ENCODE measurements around the gene TNRC6C.

The TNRC6C gene, protein sequence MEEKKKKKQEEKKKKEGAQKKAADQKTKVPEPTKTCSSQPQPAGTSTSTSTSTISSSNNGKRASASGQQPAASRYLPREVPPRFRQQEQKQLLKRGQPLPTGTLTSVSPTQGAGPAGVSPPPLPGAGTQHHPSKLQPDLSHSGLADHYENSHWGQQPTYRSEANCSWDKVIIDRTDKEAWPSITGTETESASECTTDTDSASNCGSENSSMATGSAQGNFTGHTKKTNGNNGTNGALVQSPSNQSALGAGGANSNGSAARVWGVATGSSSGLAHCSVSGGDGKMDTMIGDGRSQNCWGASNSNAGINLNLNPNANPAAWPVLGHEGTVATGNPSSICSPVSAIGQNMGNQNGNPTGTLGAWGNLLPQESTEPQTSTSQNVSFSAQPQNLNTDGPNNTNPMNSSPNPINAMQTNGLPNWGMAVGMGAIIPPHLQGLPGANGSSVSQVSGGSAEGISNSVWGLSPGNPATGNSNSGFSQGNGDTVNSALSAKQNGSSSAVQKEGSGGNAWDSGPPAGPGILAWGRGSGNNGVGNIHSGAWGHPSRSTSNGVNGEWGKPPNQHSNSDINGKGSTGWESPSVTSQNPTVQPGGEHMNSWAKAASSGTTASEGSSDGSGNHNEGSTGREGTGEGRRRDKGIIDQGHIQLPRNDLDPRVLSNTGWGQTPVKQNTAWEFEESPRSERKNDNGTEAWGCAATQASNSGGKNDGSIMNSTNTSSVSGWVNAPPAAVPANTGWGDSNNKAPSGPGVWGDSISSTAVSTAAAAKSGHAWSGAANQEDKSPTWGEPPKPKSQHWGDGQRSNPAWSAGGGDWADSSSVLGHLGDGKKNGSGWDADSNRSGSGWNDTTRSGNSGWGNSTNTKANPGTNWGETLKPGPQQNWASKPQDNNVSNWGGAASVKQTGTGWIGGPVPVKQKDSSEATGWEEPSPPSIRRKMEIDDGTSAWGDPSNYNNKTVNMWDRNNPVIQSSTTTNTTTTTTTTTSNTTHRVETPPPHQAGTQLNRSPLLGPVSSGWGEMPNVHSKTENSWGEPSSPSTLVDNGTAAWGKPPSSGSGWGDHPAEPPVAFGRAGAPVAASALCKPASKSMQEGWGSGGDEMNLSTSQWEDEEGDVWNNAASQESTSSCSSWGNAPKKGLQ (N-terminal part only)

DNA sequence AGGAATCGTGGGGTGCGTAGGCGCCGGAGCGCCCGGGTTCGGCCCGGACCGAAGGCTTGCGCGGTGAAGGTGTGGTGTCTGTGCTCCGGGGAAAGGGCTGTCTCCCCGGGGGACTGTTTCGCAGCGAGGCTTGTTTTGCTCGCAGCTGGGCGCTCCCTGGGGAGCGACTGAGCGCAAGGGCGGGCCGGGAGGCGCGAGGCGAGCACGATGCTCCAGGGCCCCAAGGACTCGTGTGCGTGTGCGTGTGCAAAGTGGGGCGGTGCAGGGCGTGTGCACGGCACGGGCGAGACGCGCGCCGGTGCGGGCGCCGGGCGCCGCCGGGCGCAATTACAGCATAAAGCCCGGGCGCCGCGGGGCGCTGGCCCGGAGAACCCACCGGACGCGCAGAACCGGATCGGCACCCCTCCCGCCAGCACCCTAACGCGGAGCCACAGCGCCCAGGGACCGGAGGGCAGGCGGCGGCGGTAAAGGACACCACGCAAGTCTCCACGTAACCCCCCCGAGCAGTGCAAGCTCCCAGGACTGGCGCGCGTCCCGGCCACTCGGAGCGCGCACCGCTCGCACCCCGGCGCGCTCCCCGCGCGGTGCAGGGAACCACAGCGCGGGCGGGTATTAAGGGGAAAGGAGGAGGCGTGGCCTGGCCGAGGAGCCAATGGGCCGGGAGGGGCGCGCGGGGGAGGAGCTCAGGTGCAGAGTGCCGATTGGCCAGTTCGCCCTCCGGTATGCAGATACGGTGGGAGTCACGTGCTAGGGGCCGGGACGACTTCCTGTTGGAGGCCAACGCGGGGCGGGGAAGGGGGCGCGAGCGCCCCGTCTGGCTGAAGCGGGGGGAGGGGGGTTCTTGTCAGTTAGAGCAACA, at the start of gene TNRC6C:
TNRC6C (plus strand) TSS at position 847 of the 859 bp plus-strand sequence. CDS start 45,504 bp downstream, outside the sequence.
- DNase-seq (ENCODE audit: low spot score): peak; percentile 100

DNA sequence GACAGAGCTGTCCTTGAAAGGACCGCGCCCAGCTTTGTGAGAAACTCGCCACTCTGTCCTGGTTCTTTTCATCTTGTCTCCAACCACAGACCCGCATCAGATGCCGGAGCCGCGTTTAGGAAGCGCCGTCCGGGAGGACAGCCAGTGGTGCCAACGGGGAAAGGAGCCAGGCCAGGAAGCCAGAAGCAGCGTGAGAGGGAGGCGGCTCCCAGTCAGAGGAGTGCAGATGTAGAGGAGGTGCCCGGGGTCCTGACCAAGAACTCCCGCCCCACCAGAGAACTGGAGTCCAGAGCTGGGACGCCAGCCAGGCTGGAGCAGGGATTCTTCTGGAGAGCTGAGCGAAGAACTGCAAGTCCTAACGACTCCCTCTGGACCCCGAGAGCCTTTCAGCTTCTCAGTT, 49.3 kb upstream of the TNRC6C start:
- no peak for DNase-seq (ENCODE audit: low spot score)

GRCh38 chr17:77909816-77910215, 48.7 kb upstream of the TNRC6C start:
- no peak for DNase-seq (ENCODE audit: low spot score)

GRCh38 chr17:77914385-77915254, 43.9 kb upstream of the TNRC6C start:
- DNase-seq (ENCODE audit: low spot score): no peak

- no peak for DNase-seq (ENCODE audit: low spot score)
Observed at GRCh38 chr17:77915594-77916021, 42.9 kb upstream of the TNRC6C start.

- DNase-seq (ENCODE audit: low spot score): no peak
Observed at GRCh38 chr17:77916264-77916663, 42.2 kb upstream of the TNRC6C start.

- DNase-seq (ENCODE audit: low spot score): no peak
Observed at GRCh38 chr17:77916703-77917481, 41.6 kb upstream of the TNRC6C start.

- no peak for DNase-seq (ENCODE audit: low spot score)
Observed at GRCh38 chr17:77919276-77919675, 39.2 kb upstream of the TNRC6C start.

DNA sequence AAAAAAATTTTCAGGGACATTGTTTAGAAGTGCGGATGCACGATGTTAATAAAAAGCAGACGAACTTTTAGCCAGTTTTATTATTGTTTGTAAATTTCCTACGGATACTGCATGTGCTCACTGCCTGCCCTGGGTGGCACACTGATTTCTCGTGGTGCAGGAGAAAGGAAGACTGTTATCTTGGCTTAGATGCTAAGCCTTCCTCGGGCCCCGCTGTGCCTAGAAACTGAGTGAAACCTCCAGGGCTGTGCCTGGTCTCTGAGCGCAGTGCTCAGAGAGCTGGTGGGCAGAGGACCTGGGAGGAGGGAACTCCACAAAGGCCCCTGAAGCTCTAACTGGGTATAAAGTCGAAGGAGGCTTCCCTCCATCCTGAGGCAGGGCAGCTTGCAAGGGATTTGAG, 35.4 kb upstream of the TNRC6C start:
- DNase-seq (ENCODE audit: low spot score): no peak

- no peak for DNase-seq (ENCODE audit: low spot score)
Observed at GRCh38 chr17:77923776-77924513, 34.6 kb upstream of the TNRC6C start.

GRCh38 chr17:77924757-77925336, 33.7 kb upstream of the TNRC6C start:
- no peak for DNase-seq (ENCODE audit: low spot score)

GRCh38 chr17:77925831-77926543, 32.5 kb upstream of the TNRC6C start:
- DNase-seq (ENCODE audit: low spot score): no peak

DNA sequence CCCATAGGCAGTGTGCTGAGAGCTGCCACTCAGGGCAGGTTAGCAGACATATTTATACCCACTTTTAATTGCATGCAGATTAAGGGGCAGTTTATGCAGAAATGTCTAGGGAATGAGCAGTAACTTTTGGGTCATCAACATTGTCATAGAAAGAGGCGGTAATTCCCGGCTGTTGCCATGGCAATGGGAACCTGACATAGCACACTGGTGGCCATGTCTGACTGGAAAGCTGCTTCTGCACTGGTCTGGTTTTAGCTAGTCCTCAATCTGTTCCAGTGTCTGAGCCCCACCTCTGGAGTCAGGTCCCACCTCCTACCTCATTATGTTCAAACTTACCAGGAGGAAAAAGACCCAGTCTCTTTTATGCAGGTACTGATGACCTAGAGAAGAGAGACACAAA, 31.5 kb upstream of the TNRC6C start:
- no peak for DNase-seq (ENCODE audit: low spot score)

GRCh38 chr17:77927777-77928518, 30.6 kb upstream of the TNRC6C start:
- DNase-seq (ENCODE audit: low spot score): no peak

DNA sequence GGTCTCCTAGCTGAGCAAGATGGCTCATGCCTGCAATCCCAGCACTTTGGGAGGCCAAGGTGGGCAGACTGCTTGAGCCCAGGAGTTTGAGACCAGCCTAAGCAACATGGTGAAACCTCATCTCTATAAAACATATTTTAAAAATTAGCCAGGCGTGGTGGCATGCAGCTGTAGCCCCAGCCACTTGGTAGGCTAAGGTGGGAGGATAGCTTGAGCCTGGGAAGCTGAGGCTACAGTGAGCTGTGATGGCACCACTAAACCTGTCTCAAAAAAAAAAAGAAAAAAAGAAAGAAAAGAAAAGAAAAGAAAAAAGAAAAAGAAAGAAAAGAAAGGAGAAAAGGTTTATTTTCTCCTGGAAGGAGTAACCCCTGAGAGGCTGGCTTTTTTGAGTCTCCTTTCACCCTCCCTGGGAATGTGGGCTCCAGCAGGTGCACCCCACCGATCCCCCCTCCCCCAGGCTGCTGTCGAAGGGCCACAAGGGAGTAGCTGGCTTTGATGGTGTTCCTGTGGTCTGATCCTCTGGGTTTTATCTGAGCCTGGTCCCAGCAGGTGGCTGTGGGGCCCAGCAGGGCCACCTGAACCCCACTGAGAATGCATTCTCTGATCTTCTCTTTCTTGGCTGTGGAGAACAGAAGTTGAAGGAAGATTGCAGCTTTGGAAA, 29.9 kb upstream of the TNRC6C start:
- DNase-seq (ENCODE audit: low spot score): no peak

GRCh38 chr17:77929180-77929564, 29.3 kb upstream of the TNRC6C start:
- DNase-seq (ENCODE audit: low spot score): no peak
